ENCODE results near the gene PCGF1.

PCGF1 gene

GRCh38 chr2:74507145-74507925 is at the start of gene PCGF1:
PCGF1 (minus strand) TSS chr2:74507695; CDS start chr2:74507668, 27 bp downstream.
- peak; percentile 58 for FAIRE-seq

GRCh38 chr2:74556831-74557370 is 49.4 kb upstream of the PCGF1 start:
- no peak for FAIRE-seq

- FAIRE-seq, result no peak
Measured at GRCh38 chr2:74556159-74556558, 48.7 kb upstream of the PCGF1 start.

GRCh38 chr2:74555610-74556103 is 48.2 kb upstream of the PCGF1 start:
- no peak for FAIRE-seq

GRCh38 chr2:74554820-74555531 is 47.5 kb upstream of the PCGF1 start:
- FAIRE-seq, result no peak

- no peak for FAIRE-seq
Measured at GRCh38 chr2:74553892-74554819, 46.7 kb upstream of the PCGF1 start, which contains the start of the genes DOK1 and LOXL3. DOK1 (plus strand) TSS chr2:74554720; CDS start chr2:74554755, 35 bp downstream. LOXL3 (minus strand) TSS chr2:74553942; CDS start chr2:74552634, 1,308 bp downstream.

GRCh38 chr2:74552914-74553811 is 45.7 kb upstream of the PCGF1 start:
- no peak for FAIRE-seq

GRCh38 chr2:74551942-74552913 is 44.7 kb upstream of the PCGF1 start:
- FAIRE-seq, result no peak

- no peak for FAIRE-seq
Measured at GRCh38 chr2:74551530-74551929, 44.0 kb upstream of the PCGF1 start.

GRCh38 chr2:74550231-74550630 is 42.7 kb upstream of the PCGF1 start:
- no peak for FAIRE-seq

GRCh38 chr2:74548900-74549826 is 41.7 kb upstream of the PCGF1 start:
- no peak for FAIRE-seq

GRCh38 chr2:74548285-74548899 is 40.9 kb upstream of the PCGF1 start:
- no peak for FAIRE-seq

- no peak for FAIRE-seq
Measured at GRCh38 chr2:74546004-74546403, 38.5 kb upstream of the PCGF1 start.

GRCh38 chr2:74544634-74545033 is 37.1 kb upstream of the PCGF1 start:
- FAIRE-seq, result no peak

GRCh38 chr2:74542978-74543377 is 35.5 kb upstream of the PCGF1 start:
- no peak for FAIRE-seq

GRCh38 chr2:74540291-74540690 is 32.8 kb upstream of the PCGF1 start:
- no peak for FAIRE-seq

GRCh38 chr2:74538881-74539339 is 31.4 kb upstream of the PCGF1 start:
- no peak for FAIRE-seq

GRCh38 chr2:74537140-74537539 is 29.6 kb upstream of the PCGF1 start:
- FAIRE-seq, result no peak
